Measurements from ENCODE around the gene C6orf52. TPM values are rescaled to one million over a fixed set of nuclear protein-coding genes. Genes with fewer than 3 reads are reported as not detected.

Gene C6orf52
- total and polyA plus RNA-seq, 2 of the 13 experiments (the other 11 are each of a cell fraction or from before 2014, with no cell fraction given) = 0.50 to 0.53 TPM

Small RNA genes lying within 50 kb of the gene (small RNA-seq; reads per million reads assigned to genes)
- gene RF00019 (ENCODE audit: insufficient read depth in 2 of 3, insufficient read length in 3 of 3, low read depth in 2 of 3, low replicate concordance in 1 of 3) = 0 reads per million in 3 experiments

Other genes starting within 250 kb of the C6orf52 start
- gene GCNT2, start 173.3 kb downstream of the C6orf52 start, total RNA-seq (2016; rRNA removed; fragmentation: Illumina TruSeq; extraction: Trizol) = 25.1 and 31.9 TPM in 2 replicates
- 9.7 and 11.8 TPM in 2 replicates for gene GCNT2, start 173.3 kb downstream of the C6orf52 start, polyA plus RNA-seq (2011; rRNA removed)
- gene PAK1IP1, start 356 bp upstream of the C6orf52 start, total RNA-seq (2016; rRNA removed; fragmentation: Illumina TruSeq; extraction: Trizol) = 66.2 and 106 TPM in 2 replicates
- 17.0 and 23.4 TPM in 2 replicates for gene PAK1IP1, start 356 bp upstream of the C6orf52 start, polyA plus RNA-seq (2011; rRNA removed)
- gene TMEM14C, start 28.5 kb upstream of the C6orf52 start, total RNA-seq (2016; rRNA removed; fragmentation: Illumina TruSeq; extraction: Trizol) = 163 and 184 TPM in 2 replicates
- 157 and 184 TPM in 2 replicates for gene TMEM14C, start 28.5 kb upstream of the C6orf52 start, polyA plus RNA-seq (2011; rRNA removed)
- gene TMEM14B, start 53.2 kb upstream of the C6orf52 start, total RNA-seq (2016; rRNA removed; fragmentation: Illumina TruSeq; extraction: Trizol) = 191 and 200 TPM in 2 replicates
- 86.9 and 133 TPM in 2 replicates for gene TMEM14B, start 53.2 kb upstream of the C6orf52 start, polyA plus RNA-seq (2011; rRNA removed)
- gene MAK, start 143.9 kb upstream of the C6orf52 start, total RNA-seq (2016; rRNA removed; fragmentation: Illumina TruSeq; extraction: Trizol) = 0.04 and 0.17 TPM in 2 replicates
- gene MAK, start 143.9 kb upstream of the C6orf52 start, polyA plus RNA-seq (2011; rRNA removed) = 0.01 TPM in 1 of 2 replicates, not detected in the other
- gene GCM2, start 187.4 kb upstream of the C6orf52 start, total RNA-seq (2016; rRNA removed; fragmentation: Illumina TruSeq; extraction: Trizol) = not detected in 2 replicates
- not detected in 2 replicates for gene GCM2, start 187.4 kb upstream of the C6orf52 start, polyA plus RNA-seq (2011; rRNA removed)
- gene SYCP2L, start 192.4 kb upstream of the C6orf52 start, total RNA-seq (2016; rRNA removed; fragmentation: Illumina TruSeq; extraction: Trizol) = 0.22 TPM in 1 of 2 replicates, not detected in the other
- gene SYCP2L, start 192.4 kb upstream of the C6orf52 start, polyA plus RNA-seq (2011; rRNA removed) = 0.37 and 0.54 TPM in 2 replicates